C4-2B (cell line): Measurements from ENCODE around the gene B3GNT4.

Experiments
- H3K27ac ChIP-seq: fragments of 450-650 bp; 2 replicates; pipeline ENCODE4 v1.5.1; 2017
- ZFX ChIP-seq: fragments of 450-650 bp; IDR thresholded peaks from 2 replicates; pipeline ENCODE4 v1.6.1; 2017
- TF ChIP-seq, protein P1 (sequence below): fragments of 450-650 bp; conservative IDR thresholded peaks from 2 replicates; pipeline ENCODE4 v1.5.1; 2017; ENCODE audit warnings: mild to moderate bottlenecking

B3GNT4 gene

DNA sequence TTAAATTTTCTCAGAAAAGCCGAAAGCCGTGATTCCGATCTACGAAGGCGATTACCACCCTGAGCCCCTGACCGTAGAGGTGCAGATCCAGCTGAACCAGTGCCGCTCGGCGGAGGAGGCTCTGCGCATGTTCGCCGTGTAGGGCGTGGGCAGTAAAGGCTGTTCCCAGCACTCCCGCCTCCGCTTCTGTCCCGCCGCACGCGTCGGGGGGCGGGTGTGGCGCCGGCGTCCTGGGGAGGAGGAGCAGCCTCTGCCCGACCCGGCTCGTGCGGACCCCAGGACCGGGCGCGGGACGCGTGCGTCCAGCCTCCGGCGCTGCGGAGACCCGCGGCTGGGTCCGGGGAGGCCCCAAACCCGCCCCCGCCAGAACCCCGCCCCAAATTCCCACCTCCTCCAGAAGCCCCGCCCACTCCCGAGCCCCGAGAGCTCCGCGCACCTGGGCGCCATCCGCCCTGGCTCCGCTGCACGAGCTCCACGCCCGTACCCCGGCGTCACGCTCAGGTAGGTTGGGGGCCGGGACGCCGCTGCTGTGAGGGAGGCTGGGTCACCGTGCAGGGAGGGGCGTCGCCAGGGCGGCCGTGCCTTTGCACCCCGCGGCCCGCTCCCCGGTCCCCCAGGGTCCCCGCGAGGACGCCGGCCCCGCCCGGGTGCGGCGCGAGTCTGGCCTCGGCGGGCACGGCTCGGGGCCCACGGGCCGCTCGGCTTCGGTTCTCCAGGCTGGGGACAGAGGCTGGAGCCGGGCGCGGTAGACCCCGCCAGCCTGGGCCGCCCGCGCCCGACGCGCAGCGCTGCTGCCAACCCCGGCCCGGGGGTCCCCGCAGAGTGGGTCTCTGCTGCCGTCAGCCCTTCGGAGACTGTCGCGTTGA lies at the start of gene B3GNT4:
Gene B3GNT4 (plus strand): TSS at position 409 of the 866 bp plus-strand sequence. CDS start 910 bp downstream, outside the sequence.
- 0 out of 2 replicates have a peak, but pooled peaks have one; percentile 27 for TF ChIP-seq ZFX
- TF ChIP-seq, protein P1, sequence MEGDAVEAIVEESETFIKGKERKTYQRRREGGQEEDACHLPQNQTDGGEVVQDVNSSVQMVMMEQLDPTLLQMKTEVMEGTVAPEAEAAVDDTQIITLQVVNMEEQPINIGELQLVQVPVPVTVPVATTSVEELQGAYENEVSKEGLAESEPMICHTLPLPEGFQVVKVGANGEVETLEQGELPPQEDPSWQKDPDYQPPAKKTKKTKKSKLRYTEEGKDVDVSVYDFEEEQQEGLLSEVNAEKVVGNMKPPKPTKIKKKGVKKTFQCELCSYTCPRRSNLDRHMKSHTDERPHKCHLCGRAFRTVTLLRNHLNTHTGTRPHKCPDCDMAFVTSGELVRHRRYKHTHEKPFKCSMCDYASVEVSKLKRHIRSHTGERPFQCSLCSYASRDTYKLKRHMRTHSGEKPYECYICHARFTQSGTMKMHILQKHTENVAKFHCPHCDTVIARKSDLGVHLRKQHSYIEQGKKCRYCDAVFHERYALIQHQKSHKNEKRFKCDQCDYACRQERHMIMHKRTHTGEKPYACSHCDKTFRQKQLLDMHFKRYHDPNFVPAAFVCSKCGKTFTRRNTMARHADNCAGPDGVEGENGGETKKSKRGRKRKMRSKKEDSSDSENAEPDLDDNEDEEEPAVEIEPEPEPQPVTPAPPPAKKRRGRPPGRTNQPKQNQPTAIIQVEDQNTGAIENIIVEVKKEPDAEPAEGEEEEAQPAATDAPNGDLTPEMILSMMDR, result no peak
- H3K27ac ChIP-seq, result peak within 1 kb of the TSS; percentile 66

DNA sequence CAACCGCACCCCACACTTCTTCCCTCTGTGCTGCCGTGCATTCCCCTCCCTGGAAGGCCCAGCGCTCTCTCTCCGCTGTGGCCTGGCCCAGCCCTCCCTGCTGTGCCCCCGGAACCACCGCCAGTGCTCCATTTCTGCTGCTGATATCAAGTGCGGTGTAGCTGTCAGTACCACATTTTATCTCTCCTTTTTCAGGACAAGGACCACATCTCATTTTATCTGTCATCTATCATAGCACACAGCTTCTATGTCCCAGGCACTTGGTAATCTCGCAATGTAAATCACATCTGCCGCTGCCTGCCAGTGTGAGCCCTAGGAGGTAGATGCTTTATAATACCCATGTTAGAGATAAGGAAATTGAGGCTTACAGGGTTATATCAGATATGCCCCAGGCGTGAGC lies 47.8 kb upstream of the B3GNT4 start:
- no peak overlapping the region for H3K27ac ChIP-seq
- TF ChIP-seq, protein P1, result no peak
- no peak for TF ChIP-seq ZFX

GRCh38 chr12:122158700-122159285 lies 44.7 kb upstream of the B3GNT4 start:
- TF ChIP-seq, protein P1, result no peak
- no peak for TF ChIP-seq ZFX
- no peak overlapping the region for H3K27ac ChIP-seq

DNA sequence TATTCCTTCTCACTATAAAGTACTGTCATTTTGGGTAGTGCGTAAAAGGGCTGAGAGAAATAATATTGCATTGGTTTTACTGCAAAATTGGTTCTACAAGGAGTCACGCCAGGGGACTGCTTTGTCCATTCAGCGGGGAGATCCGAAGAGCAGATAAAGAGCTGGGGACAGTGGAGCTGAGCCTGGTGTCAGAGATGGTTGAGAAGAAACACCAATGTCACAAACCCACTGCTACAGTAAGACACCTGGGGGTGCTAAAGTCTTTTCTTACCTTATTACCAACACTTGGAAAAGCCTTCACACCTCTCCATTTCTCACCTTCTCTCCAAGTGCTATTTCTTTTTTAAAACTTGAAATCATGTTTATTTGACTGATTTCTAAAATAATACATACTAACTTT lies 43.6 kb upstream of the B3GNT4 start:
- H3K27ac ChIP-seq, result no peak overlapping the region
- TF ChIP-seq, protein P1, result no peak
- no peak for TF ChIP-seq ZFX

- no peak for TF ChIP-seq ZFX
- TF ChIP-seq, protein P1, result no peak
Observed at GRCh38 chr12:122160761-122161160, 42.7 kb upstream of the B3GNT4 start.

DNA sequence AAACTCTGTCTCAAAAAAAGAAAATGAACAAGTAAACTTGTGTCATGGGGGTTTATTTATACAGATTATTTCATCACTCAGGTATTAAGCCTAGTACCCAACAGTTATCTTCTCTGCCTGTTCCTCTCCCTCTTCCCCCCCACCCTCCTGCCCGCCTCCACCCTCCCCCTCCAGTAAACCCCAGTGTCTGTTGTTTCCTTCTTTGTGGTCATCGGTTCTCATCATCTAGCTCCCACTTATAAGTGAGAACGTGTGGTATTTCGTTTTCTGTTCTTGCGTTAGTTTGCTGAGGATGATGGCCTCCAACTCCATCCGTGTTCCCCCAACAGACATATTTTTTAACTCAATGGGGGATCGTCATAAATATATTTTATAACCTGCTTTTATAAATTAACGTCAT lies 41.8 kb upstream of the B3GNT4 start:
- H3K27ac ChIP-seq, result no peak overlapping the region
- TF ChIP-seq ZFX, result no peak

More at GRCh38 chr12:122160761-122161160, 42.7 kb upstream of the B3GNT4 start:
- no peak overlapping the region for H3K27ac ChIP-seq

DNA sequence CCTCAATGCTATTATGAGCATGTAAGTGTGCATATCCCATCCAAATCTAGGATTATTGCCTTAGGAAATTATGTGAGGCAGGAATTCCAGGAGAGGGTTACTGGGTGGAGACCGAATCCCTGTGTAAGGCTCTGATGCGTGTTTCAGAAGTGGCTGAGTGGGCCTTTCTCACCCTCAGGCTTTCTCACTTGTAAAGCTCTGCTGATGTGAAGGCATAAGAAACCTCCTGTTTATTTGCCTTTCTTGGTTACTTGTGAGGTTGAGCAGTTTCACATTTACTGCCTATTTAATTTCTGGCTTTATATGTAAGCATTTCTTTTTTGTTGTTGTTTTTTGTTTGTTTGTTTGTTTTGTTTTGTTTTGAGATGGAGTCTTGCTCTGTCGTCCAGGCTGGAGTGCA lies 40.5 kb upstream of the B3GNT4 start:
- no peak for TF ChIP-seq ZFX
- TF ChIP-seq, protein P1, result no peak
- no peak overlapping the region for H3K27ac ChIP-seq
